ENCODE results near the gene ADAM19. TPM values are rescaled to one million over a fixed set of nuclear protein-coding genes. Genes with fewer than 3 reads are reported as not detected.

The ADAM19 gene
- polyA plus RNA-seq, 1 of the 3 experiments (the other 2 are of a cell fraction): 46.9 TPM

DNA sequence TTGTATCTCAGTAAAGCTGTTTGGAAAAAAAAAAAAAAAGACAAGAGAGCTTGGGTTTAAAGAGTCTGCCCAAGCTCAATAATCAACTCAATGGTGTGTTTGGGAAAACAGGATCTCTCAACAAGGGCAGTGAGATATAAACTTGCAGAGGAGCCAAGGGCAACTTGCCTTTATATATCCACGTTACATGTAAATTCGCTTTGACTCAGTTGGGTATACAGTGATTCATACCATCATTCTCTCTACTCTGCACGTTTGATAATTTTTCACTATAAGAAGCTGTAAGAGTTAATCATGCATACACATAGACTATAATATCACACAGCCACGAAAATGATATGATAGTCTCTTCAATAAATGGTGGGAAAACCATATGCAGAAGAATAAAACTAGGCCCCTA is 24.9 kb downstream of the ADAM19 start (continued):
- TF ChIP-seq CTCF (IDR thresholded peaks at IDR 0.05) (no peak), CHD2 (IDR thresholded peaks at IDR 0.05; ENCODE audit: low read length, partially characterized antibody) (no peak), TAF1 (IDR thresholded peaks at IDR 0.05; ENCODE audit: borderline replicate concordance, low read depth, low read length) (no peak), POLR2AphosphoS5 (IDR thresholded peaks at IDR 0.05; ENCODE audit: low read depth, low read length) (no peak), TEAD4 (IDR thresholded peaks at IDR 0.05; ENCODE audit: borderline replicate concordance, insufficient read depth) (no peak)

- CTCF ChIA-PET: interaction anchor here (1.5 to 1.6 kb wide), 2 partner anchors 8 to 10 kb away, joined by 3 to 6 read pairs; no protein-coding TSS in a partner anchor
- H4K20me1 ChIP-seq (ENCODE audit: insufficient read depth): peaks cover 69% of the 10 kb centered on the region
- POLR2A ChIA-PET: no interaction called here
These were observed 25.5 kb downstream of the ADAM19 start for GRCh38 chr5:157549954-157550549.

DNA sequence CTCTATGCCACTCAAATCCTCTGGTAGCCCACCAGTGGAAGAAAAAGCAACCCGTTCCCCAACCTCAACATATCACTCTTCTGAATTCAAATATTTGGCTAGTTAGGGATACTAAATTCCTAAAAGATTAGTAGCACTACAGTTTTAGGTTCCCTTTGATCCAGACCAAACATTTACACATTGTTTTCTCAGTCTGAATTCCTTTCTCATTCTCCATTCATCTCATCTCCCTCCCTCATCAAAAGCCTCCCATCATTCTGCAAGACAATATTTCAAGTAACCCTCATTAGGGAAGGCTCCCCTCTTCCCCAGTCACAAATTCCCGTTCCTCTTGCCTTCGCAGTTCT is 26.3 kb downstream of the ADAM19 start:
- no peak overlapping the region for H3K4me3 ChIP-seq (ENCODE audit: low read depth in 2 of 2, low read length in 1 of 2)
- ChIA-PET POLR2A (no interaction called here), CTCF (interaction anchor here (1.6 kb wide), 1 partner anchor 9 kb away, joined by 6 read pairs; no protein-coding TSS in a partner anchor)
- peaks cover 0 to 33% of the 10 kb centered on the region in 2 experiments for H3K36me3 ChIP-seq (replicated peaks in 1 of 2; ENCODE audit: control insufficient read depth in 1 of 2, insufficient read depth in 2 of 2, low read length in 1 of 2)
- TF ChIP-seq GATA2 (CRISPR knock-in tag; IDR thresholded peaks at IDR 0.05) (no peak), FOXJ3 (CRISPR knock-in tag; IDR thresholded peaks at IDR 0.05) (no peak), FOSL2 (IDR thresholded peaks at IDR 0.05; ENCODE audit: borderline replicate concordance, low read depth) (no peak), SIN3A (IDR thresholded peaks at IDR 0.05; ENCODE audit: borderline replicate concordance, low read depth, low read length) (no peak), GABPA (IDR thresholded peaks at IDR 0.05; ENCODE audit: low read depth) (no peak), NRF1 (IDR thresholded peaks at IDR 0.05; ENCODE audit: low read depth, low read length) (no peak), EP300 (IDR thresholded peaks at IDR 0.05; ENCODE audit: borderline replicate concordance in 1 of 2, low read depth in 1 of 2, low read length in 1 of 2) (no peak), POLR2AphosphoS5 (IDR thresholded peaks at IDR 0.05; ENCODE audit: low read depth, low read length) (no peak), TAF1 (IDR thresholded peaks at IDR 0.05; ENCODE audit: borderline replicate concordance, low read depth, low read length) (no peak), MXI1 (IDR thresholded peaks at IDR 0.05; ENCODE audit: low read depth, low read length) (no peak), USF1 (IDR thresholded peaks at IDR 0.05; ENCODE audit: borderline replicate concordance, low read depth) (no peak)
- H3K4me1 ChIP-seq (ENCODE audit: control insufficient read depth in 1 of 2, insufficient read depth in 2 of 2, low read depth in 1 of 2, low read length in 1 of 2): peaks cover 2 to 34% of the 10 kb centered on the region in 2 experiments; a peak in 3 of 4 replicates
- H3K27ac ChIP-seq (ENCODE audit: low read depth in 2 of 2, low read length in 1 of 2): peak overlapping the region in 1 of 2 experiments; percentile 74; a peak in 2 of 4 replicates
- H2AFZ ChIP-seq (ENCODE audit: low read depth): no peak overlapping the region
- peaks cover 8% of the 10 kb centered on the region for H3F3A ChIP-seq (replicated peaks; ENCODE audit: insufficient read depth)
- H3K9me3 ChIP-seq: no peaks in the 10 kb centered on the region
- peak overlapping the region; percentile 5; the same call in 1 of the 2 replicates for H3K9ac ChIP-seq
- H4K20me1 ChIP-seq (ENCODE audit: insufficient read depth): peaks cover 69% of the 10 kb centered on the region
- no peak for DNase-seq
- peaks cover 100% of the 10 kb centered on the region for H3K79me2 ChIP-seq (ENCODE audit: insufficient read depth)
- H3K4me2 ChIP-seq: peak overlapping the region; percentile 45
- 90% methylated on average over 3 of the region's 3 CpGs for WGBS (ENCODE audit: low lambda C conversion rate)
- H3K27me3 ChIP-seq (ENCODE audit: insufficient read depth): no peaks in the 10 kb centered on the region
- H3K9me2 ChIP-seq: no peaks in the 10 kb centered on the region

More at GRCh38 chr5:157549954-157550549, 25.5 kb downstream of the ADAM19 start:
- 94% methylated on average over 5 of the region's 5 CpGs for WGBS (ENCODE audit: low lambda C conversion rate)
- H3K4me1 ChIP-seq (ENCODE audit: control insufficient read depth in 1 of 2, insufficient read depth in 2 of 2, low read depth in 1 of 2, low read length in 1 of 2): peaks cover 9 to 42% of the 10 kb centered on the region in 2 experiments; a peak in 3 of 4 replicates
- peaks cover 0 to 33% of the 10 kb centered on the region in 2 experiments for H3K36me3 ChIP-seq (replicated peaks in 1 of 2; ENCODE audit: control insufficient read depth in 1 of 2, insufficient read depth in 2 of 2, low read length in 1 of 2)
- H3K9ac ChIP-seq: no peak overlapping the region
- peak overlapping the region in 1 of 2 experiments; percentile 74; a peak in 2 of 4 replicates for H3K27ac ChIP-seq (ENCODE audit: low read depth in 2 of 2, low read length in 1 of 2)
- no peak overlapping the region for H2AFZ ChIP-seq (ENCODE audit: low read depth)
- H3K79me2 ChIP-seq (ENCODE audit: insufficient read depth): peaks cover 100% of the 10 kb centered on the region
- no peaks in the 10 kb centered on the region for H3K27me3 ChIP-seq (ENCODE audit: insufficient read depth)
- 0 out of 2 replicates have a peak overlapping the region, but pooled peaks have one; percentile 45 for H3K4me2 ChIP-seq
- H3F3A ChIP-seq (replicated peaks; ENCODE audit: insufficient read depth): peaks cover 8% of the 10 kb centered on the region
- TF ChIP-seq POLR2AphosphoS5 (IDR thresholded peaks at IDR 0.05; ENCODE audit: low read depth, low read length) (no peak), MEF2A (IDR thresholded peaks at IDR 0.05; ENCODE audit: borderline replicate concordance, low read depth) (no peak), FOXM1 (IDR thresholded peaks at IDR 0.05; ENCODE audit: low read depth) (no peak)
- TF ChIP-seq, protein P1, sequence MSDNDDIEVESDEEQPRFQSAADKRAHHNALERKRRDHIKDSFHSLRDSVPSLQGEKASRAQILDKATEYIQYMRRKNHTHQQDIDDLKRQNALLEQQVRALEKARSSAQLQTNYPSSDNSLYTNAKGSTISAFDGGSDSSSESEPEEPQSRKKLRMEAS (IDR thresholded peaks at IDR 0.05; ENCODE audit: low read depth): no peak
- H3K4me3 ChIP-seq (ENCODE audit: low read depth in 2 of 2, low read length in 1 of 2): no peak overlapping the region
- no peak for DNase-seq
- no peaks in the 10 kb centered on the region for H3K9me3 ChIP-seq
- no peaks in the 10 kb centered on the region for H3K9me2 ChIP-seq

Measured in SK-N-SH (cell line).